Measurements from ENCODE around the gene HELB. TPM values are rescaled to one million over a fixed set of nuclear protein-coding genes. Genes with fewer than 3 reads are reported as not detected.
A peak's percentile ranks its signal among the peaks of the same experiment; 100 is the strongest.

The HELB gene
- total RNA-seq, 1 donor, result 1.7 TPM

GRCh38 chr12:66279123-66279712, 23.1 kb upstream of the HELB start:
- TF ChIP-seq CTCF (IDR thresholded peaks at IDR 0.05; ENCODE audit: insufficient read depth, low read depth, low read length), result peak; percentile 81
- peak; percentile 22 for DNase-seq (ENCODE audit: low read depth)
- H3K4me3 ChIP-seq (ENCODE audit: low read depth, low read length), result no peak overlapping the region

- DNase-seq (ENCODE audit: low read depth), result no peak
- no peak overlapping the region for H3K4me3 ChIP-seq (ENCODE audit: low read depth, low read length)
- no peak for TF ChIP-seq CTCF (IDR thresholded peaks at IDR 0.05; ENCODE audit: insufficient read depth, low read depth, low read length)
Measured at GRCh38 chr12:66280561-66280960, 21.7 kb upstream of the HELB start.

GRCh38 chr12:66282244-66282643, 20.0 kb upstream of the HELB start:
- TF ChIP-seq CTCF (IDR thresholded peaks at IDR 0.05; ENCODE audit: insufficient read depth, low read depth, low read length), result no peak
- no peak overlapping the region for H3K4me3 ChIP-seq (ENCODE audit: low read depth, low read length)
- no peak for DNase-seq (ENCODE audit: low read depth)

GRCh38 chr12:66287275-66287674, 15.0 kb upstream of the HELB start:
- no peak for DNase-seq (ENCODE audit: low read depth)
- no peak overlapping the region for H3K4me3 ChIP-seq (ENCODE audit: low read depth, low read length)
- no peak for TF ChIP-seq CTCF (IDR thresholded peaks at IDR 0.05; ENCODE audit: insufficient read depth, low read depth, low read length)

GRCh38 chr12:66288121-66288520, 14.2 kb upstream of the HELB start:
- TF ChIP-seq CTCF (IDR thresholded peaks at IDR 0.05; ENCODE audit: insufficient read depth, low read depth, low read length), result no peak
- no peak overlapping the region for H3K4me3 ChIP-seq (ENCODE audit: low read depth, low read length)
- DNase-seq (ENCODE audit: low read depth), result no peak

- TF ChIP-seq CTCF (IDR thresholded peaks at IDR 0.05; ENCODE audit: insufficient read depth, low read depth, low read length), result no peak
- no peak overlapping the region for H3K4me3 ChIP-seq (ENCODE audit: low read depth, low read length)
- DNase-seq (ENCODE audit: low read depth), result no peak
Measured at GRCh38 chr12:66289485-66289884, 12.8 kb upstream of the HELB start.

- no peak overlapping the region for H3K4me3 ChIP-seq (ENCODE audit: low read depth, low read length)
- no peak for TF ChIP-seq CTCF (IDR thresholded peaks at IDR 0.05; ENCODE audit: insufficient read depth, low read depth, low read length)
- DNase-seq (ENCODE audit: low read depth), result no peak
Measured at GRCh38 chr12:66290716-66291200, 11.5 kb upstream of the HELB start.
